Measurements from ENCODE around the gene SH2D3C. TPM values are rescaled to one million over a fixed set of nuclear protein-coding genes. Genes with fewer than 3 reads are reported as not detected.

Gene SH2D3C
- total and polyA plus RNA-seq, 2 of the 4 experiments (the other 2 are of a cell fraction) = under 0.01 to 0.24 TPM

- intact Hi-C loops (cut with micrococcal nuclease) (no loop called here), in situ Hi-C loops (cut with MboI; ENCODE audit: low sequenced_read_pairs) (no loop called here), dilution Hi-C loops (cut with HindIII; ENCODE audit: low sequenced_read_pairs, unreplicated experiment) (no loop called here)
- H3K9ac ChIP-seq (ENCODE audit: low read depth, low read length) = no peak overlapping the region
- H2AK9ac ChIP-seq (replicated peaks; ENCODE audit: low read depth, low read length, poor library complexity) = no peak overlapping the region
- H3K27me3 ChIP-seq (ENCODE audit: control insufficient read depth, insufficient read depth, low read length) = peaks cover 35% of the 10 kb centered on the region
- H2BK5ac ChIP-seq (ENCODE audit: low read depth, low read length, poor library complexity, severe bottlenecking) = no peak overlapping the region
- no peak overlapping the region for H3K27ac ChIP-seq (ENCODE audit: insufficient read depth, low read length)
- no peaks in the 10 kb centered on the region for H3K79me1 ChIP-seq (ENCODE audit: low read depth in 1 of 2, low read length in 2 of 2)
- H3K18ac ChIP-seq (ENCODE audit: low read depth, low read length) = no peak overlapping the region
- H4K20me1 ChIP-seq (ENCODE audit: insufficient read depth, low read length) = no peaks in the 10 kb centered on the region
- H3K9me3 ChIP-seq (ENCODE audit: control insufficient read depth, insufficient read depth, low read length) = no peaks in the 10 kb centered on the region
- ATAC-seq (ENCODE audit: low read depth) (no peak), DNase-seq (no peak)
- no peaks in the 10 kb centered on the region for H3K4me1 ChIP-seq (ENCODE audit: control insufficient read depth, insufficient read depth, low read length)
- H2AFZ ChIP-seq (replicated peaks; ENCODE audit: low read length, poor library complexity) = no peak overlapping the region
- H3K4ac ChIP-seq (ENCODE audit: low read depth, low read length) = no peak overlapping the region
- no peak overlapping the region for H3K14ac ChIP-seq (replicated peaks; ENCODE audit: low read depth, low read length)
- no peak overlapping the region for H3K4me3 ChIP-seq (ENCODE audit: insufficient read depth, low read depth, low read length)
- BruUV-seq (replicated peaks) = no TSS peak
- H3K56ac ChIP-seq (ENCODE audit: extremely low read depth, insufficient read depth, low read length) = no peak overlapping the region
- WGBS, 2 experiments (ENCODE audit: extremely low coverage in 2 of 2, insufficient read length in 1 of 2) = 50% methylated on average over 11 of the region's 16 CpGs; no CpG with 5 or more reads in 1 of the 2 experiments
- H4K5ac ChIP-seq (ENCODE audit: low read depth, low read length) = no peak overlapping the region
- POLR2A ChIA-PET (ENCODE audit: unreplicated experiment) = no interaction called here
- no peak overlapping the region for H4K91ac ChIP-seq (ENCODE audit: insufficient read depth, low read depth, low read length)
- no peak overlapping the region for H2BK15ac ChIP-seq (ENCODE audit: low read depth, low read length)
- H2AK5ac ChIP-seq (ENCODE audit: low read depth, low read length) = no peak overlapping the region
- TF ChIP-seq SMC3 (IDR thresholded peaks at IDR 0.05; ENCODE audit: low read depth, low read length) (no peak), RCOR1 (IDR thresholded peaks at IDR 0.05; ENCODE audit: insufficient replicate concordance, low read length) (no peak), ELK1 (IDR thresholded peaks at IDR 0.05; ENCODE audit: borderline replicate concordance, low read depth, low read length) (no peak), MAFK (IDR thresholded peaks at IDR 0.05; ENCODE audit: low read depth, low read length) (no peak), USF2 (IDR thresholded peaks at IDR 0.05; ENCODE audit: low read depth, low read length) (no peak), MAZ (IDR thresholded peaks at IDR 0.05; ENCODE audit: borderline replicate concordance, low read depth, low read length) (no peak), BHLHE40 (IDR thresholded peaks at IDR 0.05; ENCODE audit: low read depth, low read length) (no peak), MXI1 (IDR thresholded peaks at IDR 0.05; ENCODE audit: borderline replicate concordance, low read depth, low read length) (no peak), RFX5 (IDR thresholded peaks at IDR 0.05; ENCODE audit: low read depth, low read length) (no peak), NFE2L2 (IDR thresholded peaks at IDR 0.05; ENCODE audit: low read depth, low read length) (no peak)
- TF ChIP-seq, protein P1, sequence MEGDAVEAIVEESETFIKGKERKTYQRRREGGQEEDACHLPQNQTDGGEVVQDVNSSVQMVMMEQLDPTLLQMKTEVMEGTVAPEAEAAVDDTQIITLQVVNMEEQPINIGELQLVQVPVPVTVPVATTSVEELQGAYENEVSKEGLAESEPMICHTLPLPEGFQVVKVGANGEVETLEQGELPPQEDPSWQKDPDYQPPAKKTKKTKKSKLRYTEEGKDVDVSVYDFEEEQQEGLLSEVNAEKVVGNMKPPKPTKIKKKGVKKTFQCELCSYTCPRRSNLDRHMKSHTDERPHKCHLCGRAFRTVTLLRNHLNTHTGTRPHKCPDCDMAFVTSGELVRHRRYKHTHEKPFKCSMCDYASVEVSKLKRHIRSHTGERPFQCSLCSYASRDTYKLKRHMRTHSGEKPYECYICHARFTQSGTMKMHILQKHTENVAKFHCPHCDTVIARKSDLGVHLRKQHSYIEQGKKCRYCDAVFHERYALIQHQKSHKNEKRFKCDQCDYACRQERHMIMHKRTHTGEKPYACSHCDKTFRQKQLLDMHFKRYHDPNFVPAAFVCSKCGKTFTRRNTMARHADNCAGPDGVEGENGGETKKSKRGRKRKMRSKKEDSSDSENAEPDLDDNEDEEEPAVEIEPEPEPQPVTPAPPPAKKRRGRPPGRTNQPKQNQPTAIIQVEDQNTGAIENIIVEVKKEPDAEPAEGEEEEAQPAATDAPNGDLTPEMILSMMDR (conservative IDR thresholded peaks at IDR 0.05; ENCODE audit: low read depth, low read length) = no peak
- H3K9me1 ChIP-seq (ENCODE audit: insufficient read depth, low read length) = no peaks in the 10 kb centered on the region
- no peak overlapping the region for H2BK120ac ChIP-seq (ENCODE audit: low read depth, low read length)
- no peak overlapping the region for H4K8ac ChIP-seq (ENCODE audit: low read depth in 2 of 2, low read length in 2 of 2)
- CTCF ChIA-PET = no interaction called here
- no peak overlapping the region for H2BK20ac ChIP-seq (ENCODE audit: low read depth, low read length)
- H3K23ac ChIP-seq (ENCODE audit: low read depth, low read length) = no peak overlapping the region
- no peaks in the 10 kb centered on the region for H3K36me3 ChIP-seq (ENCODE audit: control insufficient read depth, insufficient read depth, low read length)
- no peak overlapping the region for H3K4me2 ChIP-seq (ENCODE audit: low read depth, low read length)
Observed at GRCh38 chr9:127762111-127762676, 16.3 kb downstream of the SH2D3C start.

All from IMR-90 (cell line).